HG03354 (cell line): ENCODE measurements around the gene USHBP1.
"Not testable (repeated sequence)": the region's sequence is repeated elsewhere in the genome, so short reads cannot be mapped to it uniquely, and the experiment has no call there.

Source experiments
- ATAC-seq: cut with Tn5 transposase; IDR thresholded peaks from one replicate; pipeline ENCODE4 v1.9.1; 2021; ENCODE audit warnings: mild to moderate bottlenecking; ENCODE audit not compliant: unreplicated experiment, poor library complexity, severe bottlenecking

The USHBP1 gene

DNA sequence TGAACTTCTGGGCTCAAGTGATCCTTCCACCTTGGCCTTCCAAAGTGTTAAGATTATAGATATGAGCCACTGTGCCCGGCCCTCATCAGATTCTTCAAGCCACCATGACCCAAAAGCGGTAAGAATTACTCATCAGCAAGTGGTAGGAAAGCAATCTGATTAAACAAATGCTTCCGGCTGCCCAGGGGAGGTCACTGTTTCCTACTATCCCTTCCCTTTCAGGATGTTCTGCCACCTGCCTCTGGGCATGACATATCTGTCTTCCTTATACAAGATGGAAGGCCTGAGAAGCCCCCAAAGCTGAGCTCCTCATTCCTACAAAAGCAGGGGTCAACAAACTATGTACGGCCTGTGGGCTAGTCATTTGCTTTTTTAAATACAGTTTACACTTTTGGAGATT, 31.7 kb upstream of the USHBP1 start:
- no peak for ATAC-seq

DNA sequence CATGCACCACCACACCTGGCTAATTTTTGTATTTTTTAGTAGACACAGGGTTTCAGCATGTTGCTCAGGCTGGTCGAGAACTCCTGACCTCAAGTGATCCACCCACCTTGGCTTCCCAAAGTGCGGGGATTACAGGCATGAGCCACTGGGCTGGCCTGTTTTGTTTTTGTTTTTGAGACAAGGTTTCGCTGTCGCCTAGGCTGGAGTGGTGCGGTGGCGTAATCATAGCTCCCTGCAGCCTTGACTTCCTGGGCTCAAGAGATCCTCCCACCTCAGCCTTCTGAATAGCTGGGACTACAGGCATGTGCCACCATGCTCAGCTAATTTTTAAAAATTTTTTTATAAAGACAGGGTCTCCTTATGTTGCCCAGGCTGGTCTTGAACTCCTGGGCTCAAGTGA, 31.0 kb upstream of the USHBP1 start:
- not testable (repeated sequence) for ATAC-seq

DNA sequence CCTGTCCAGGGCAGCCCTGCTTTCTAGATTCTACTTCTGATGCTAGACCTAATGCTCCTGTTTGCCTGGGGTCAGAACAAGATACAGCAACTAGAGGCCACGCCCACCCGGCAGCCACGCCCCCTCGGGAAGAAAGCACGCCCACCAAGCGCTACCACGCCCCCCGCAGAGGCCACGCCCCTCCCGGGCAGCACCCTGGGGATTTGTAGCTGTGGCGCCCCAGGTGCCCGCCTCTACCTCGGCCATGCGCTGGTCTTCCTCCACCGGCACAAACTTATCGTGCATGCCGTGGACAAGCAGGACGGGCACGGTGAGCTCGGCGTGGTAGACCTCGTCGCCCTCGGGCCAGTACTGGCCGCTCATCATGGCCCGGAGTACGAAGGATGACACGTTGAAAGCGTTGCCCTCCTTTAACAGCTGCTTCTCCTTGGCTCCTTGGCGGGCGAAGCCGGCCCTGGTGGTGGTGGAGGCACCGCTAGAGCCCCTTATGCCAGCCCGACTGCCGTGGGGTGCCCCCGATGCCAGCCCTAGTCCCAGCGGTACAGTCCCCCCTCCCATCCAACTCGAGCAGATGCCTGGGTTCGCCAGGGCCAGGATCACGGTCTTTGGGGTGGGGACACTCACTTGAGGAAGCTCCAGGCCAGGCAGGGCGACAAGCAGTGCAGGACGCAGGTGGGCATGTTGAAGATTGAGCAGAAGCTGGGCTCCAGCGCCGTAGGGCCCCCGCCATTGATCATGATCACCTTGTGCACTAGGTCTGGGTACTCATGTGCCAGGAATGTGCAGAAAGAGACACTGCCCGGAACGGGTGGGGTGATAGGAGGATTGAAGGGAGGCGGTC, 29.7 kb upstream of the USHBP1 start:
- no peak for ATAC-seq

DNA sequence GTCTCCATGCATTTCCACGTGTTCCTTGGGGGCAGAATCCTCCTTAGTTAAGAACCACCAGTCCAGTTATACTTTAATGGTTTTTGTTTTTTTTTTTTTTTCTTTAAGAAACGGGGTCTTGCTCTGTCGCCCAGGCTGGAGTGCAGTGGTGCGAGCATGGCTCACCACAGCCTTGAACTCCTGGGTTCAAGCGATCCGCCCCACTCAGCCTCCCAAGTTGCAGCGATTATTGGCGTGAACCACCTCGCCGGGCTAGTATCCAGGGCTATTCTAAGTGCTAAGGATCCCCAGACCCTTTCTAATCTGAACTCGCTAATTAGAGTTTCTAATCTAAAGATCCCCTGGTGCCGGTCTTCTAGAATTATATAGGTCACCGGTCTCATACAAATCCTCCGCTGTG, 29.1 kb upstream of the USHBP1 start:
- ATAC-seq = no peak

DNA sequence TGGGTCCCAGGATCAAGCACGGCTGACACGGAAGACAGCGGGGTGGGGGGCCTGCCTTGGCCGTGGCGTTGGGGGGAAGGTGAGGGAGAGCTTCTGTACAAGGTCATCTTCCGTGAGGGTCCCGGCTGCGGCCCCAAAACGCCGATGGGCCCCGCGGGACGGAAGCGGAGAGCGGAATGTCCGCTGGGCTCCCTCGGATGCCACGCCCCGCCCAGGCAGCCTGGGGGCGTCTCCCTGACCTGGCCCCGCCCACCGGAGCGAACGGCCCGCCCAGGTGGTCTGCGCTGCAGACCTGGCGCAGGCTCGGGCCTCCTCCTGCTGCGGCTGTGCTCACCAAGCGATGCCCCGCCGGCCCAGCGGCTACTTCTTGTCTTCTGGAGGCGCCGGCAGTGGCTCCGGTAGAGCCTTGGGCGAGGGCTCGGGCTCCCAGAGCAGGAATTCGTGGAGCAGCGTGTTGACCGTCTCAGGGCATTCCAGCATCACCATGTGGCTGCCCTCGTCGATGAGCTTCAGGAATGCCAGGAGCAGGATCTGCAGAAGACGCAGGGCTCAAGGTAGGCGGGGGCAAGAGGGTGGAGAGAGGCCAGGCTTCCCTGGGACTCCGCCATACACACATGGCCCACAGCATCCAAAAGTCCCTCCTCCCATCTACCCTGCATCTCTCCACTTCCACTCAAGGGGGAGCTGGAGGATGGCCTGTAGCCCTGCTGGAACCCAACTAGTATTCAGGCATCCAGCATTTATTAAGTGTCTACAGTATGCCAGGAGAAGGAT, 27.9 kb upstream of the USHBP1 start:
- peak; percentile 85 for ATAC-seq

DNA sequence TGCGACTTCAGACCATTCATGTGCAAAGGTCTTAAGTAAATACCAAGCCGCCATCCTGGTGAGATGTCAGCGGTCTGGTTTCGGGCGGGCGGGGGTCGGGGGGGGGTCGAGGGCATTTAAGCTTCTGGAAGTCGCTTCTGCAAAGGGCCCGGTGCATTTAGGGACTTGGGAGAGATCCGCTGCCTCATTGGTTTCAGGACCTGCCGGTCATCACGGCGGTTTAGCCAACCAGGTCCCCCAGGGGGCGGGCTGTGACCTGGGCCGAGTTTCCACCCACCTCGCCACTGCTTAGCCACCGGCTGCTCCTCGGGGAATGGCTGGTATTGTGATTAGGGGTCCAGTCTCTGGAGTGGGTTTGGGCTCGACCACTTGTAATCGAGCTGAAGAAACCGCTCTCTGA, 24.9 kb upstream of the USHBP1 start:
- no peak for ATAC-seq

DNA sequence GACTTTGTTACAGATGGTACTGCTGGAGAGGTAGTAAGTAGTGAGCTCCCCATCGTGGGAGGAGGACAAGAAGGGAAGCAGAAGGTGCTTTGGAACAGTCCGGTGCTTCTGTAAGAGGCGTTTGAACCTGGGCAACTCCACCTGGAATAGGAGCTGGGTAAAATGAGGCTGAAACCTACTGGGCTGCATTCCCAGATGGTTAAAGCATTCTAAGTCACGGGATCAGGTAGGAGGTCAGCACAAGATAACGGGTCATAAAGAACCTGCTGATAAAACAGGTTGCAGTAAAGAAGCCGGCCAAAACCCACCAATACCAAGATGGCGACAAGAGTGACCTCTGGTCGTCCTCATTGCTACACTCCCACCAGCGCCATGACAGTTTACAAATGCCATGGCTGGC, 22.2 kb upstream of the USHBP1 start:
- ATAC-seq = no peak

DNA sequence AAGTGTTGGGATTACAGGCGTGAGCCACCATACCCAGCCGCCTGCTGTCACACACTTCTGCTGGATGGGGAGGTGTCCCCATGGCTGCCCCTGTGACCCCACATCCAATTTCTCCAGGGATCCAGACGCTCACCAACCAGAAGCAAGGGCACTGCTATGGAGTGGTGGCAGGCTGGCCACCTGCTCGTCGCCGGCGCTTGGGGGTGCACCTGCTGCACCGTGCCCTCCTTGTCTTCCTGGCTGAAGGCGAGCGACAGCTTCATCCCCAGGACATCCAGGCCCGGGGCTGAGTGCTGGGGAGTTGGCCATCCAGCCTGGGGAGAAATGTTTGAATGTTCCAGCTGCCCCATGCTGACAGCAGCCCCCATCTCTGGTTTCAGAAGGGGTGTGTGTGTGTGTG, 21.7 kb upstream of the USHBP1 start:
- ATAC-seq = no peak

DNA sequence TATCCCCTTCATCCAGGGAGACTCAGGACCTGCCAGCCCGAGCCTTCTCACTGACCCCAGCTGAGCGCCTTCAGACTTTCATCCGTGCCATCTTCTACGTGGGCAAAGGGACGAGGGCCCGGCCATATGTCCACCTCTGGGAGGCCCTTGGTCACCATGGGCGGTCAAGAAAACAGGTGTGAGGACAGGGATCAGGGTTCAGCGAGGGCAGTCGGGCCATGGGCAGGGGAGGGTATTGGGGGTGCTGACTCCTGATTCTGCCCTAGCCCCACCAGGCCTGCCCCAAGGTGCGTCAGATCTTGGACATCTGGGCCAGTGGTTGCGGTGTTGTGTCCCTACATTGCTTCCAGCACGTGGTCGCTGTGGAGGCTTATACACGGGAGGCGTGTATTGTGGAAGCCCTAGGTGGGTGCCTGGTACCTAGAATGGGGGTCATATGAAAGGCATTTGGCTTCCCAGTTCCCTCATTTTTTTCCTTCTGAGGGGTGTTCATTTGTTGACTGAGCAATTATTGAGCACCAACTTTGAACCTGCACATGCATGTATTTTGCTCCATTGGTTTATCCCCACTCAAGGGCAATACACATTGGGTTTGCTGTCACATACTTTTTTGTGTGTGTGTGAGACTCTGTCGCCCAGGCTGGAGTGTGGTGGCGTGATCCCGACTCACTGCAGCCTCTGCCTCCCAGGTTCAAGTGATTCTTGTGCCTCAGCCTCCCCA, 21.0 kb upstream of the USHBP1 start:
- ATAC-seq = no peak

DNA sequence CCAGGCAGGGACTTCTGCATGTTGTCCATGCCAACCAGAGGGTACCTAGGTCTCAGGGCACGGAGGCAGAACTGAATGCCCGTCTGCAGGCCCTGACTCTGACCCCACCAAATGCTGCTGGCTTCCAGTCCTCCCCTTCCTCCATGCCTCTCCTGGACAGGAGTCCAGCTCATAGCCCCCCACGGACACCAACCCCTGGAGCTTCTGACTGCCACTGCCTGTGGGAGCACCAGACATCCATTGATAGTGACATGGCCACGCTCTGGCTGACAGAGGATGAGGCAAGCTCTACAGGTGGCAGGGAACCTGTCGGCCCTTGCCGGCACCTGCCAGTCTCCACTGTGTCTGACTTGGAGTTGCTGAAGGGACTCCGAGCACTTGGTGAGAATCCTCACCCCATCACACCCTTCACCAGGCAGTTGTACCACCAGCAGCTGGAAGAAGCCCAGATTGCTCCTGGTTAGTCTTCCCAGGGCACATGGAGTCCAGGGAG, 19.0 kb upstream of the USHBP1 start:
- no peak for ATAC-seq

DNA sequence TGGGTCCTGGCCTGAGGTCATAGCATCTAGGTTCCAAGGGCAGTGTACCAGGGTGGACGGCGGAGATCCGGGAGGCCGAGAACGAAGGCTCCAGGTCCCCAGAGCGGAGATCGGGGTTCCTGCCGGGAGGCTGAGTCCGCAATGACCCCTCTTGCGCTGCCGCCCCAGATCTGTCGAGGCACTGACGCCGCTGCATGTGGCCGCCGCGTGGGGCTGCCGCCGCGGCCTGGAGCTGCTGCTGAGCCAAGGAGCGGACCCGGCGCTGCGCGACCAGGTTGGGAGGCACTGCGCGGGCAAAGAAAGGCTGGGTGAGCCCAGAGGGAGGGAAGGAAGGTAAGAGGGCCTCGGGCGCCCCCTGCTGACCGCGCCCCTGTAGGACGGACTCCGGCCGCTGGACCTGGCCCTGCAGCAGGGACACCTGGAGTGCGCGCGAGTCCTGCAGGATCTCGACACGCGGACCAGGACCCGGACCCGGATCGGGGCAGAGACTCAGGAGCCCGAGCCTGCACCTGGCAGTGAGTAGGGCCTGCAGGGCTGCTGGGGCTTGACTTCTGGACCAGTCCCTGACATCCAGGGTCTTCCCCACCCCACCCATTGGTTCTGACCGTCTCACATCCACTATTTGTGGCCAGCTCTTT, 18.1 kb upstream of the USHBP1 start:
- peak; percentile 73 for ATAC-seq

DNA sequence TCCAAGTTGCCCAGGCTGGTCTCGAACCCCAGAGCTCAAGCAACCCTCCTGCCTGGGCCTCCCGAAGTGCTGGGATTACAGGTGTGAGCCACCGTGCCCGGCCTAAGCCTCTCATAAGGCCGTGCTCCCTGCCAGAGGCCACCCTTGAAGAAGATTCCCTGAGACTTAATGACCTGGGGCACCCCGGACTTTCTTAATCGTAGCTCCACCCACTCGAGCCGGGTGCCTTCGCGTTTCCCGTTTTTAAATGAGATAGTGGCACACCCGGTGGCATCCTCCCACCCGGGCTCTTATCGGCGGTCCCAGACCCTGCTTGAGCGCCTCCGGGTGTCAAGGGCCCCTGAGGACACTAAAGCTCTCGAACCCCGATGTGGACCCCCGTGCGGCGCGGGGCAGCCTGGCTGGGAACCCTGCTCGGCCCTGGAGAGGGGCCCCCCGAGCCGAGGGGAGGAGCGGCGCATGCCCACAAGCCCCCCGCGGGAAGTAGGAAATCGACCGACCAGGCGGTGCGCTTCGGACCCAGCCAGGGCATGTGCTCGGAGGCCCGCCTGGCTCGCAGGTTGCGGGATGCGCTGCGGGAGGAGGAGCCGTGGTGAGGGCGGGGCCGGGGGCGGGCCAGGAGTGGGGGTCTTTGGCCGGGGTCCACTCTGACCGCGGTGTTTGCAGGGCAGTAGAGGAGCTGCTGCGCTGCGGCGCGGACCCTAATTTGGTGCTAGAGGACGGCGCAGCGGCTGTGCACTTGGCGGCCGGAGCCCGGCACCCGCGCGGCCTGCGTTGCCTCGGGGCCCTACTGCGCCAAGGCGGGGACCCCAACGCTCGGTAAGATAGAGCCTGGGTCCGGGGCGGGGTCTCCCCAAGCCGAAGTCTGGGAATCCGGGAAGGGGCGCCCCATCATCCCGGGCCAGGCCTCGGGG, 17.1 kb upstream of the USHBP1 start, which contains the start of gene ANKLE1:
ANKLE1 (plus strand) TSS at position 511 of the 914 bp plus-strand sequence; CDS start at position 531, 20 bp downstream.
- peak; percentile 44 for ATAC-seq

DNA sequence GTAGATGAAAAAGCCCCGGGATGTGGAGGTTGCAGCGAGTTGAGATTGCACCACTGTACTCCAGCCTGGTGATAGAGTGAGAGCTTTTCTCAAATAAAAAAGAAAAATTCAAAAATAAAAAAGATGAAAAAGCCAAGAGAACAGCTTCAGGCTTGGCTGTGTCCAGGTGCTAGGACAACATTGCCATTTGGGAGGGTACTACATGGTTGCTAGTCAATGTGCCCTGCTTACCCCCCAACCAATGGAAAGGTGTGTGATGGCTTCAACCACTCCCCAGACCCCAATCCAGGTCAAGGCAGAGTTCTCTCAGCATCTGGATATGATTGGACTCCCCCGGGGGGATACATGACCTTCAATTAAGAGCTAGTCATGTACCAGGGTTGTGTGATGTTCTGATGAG, 14.9 kb upstream of the USHBP1 start:
- no peak for ATAC-seq

DNA sequence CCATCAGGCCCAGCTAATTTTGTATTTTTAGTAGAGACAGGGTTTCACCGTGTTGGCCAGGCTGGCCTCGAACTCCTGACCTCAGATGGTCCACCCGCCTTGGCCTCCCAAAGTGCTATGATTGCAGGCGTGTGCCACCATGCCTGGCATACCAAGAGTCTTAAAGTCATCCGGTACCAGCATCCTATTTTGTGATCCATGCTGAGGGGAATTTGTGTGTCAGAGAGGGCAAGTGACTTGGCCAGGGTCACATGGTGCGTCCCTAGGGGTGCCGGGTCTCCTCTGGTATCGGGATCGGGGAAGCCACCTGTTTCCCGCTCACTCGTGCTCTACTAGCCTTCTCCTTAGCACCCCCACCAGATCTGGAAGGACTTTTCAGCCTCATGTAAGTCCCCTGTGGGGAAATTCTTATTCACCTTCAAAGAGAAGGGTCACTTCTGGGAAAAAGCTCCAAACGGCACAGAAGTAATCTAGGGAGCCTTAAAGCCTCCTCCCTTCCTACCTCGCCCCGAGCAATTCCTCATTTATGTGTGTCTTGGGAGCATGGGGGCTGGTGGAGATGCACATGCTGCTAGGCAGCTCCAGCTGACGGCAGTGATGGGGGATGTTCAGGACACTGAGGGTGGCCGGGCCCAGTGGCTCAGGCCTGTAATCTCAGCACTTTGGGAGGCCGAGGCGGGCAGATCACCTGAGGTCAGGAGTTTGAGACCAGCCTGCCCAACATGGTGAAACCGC, 11.1 kb upstream of the USHBP1 start:
- no peak for ATAC-seq

DNA sequence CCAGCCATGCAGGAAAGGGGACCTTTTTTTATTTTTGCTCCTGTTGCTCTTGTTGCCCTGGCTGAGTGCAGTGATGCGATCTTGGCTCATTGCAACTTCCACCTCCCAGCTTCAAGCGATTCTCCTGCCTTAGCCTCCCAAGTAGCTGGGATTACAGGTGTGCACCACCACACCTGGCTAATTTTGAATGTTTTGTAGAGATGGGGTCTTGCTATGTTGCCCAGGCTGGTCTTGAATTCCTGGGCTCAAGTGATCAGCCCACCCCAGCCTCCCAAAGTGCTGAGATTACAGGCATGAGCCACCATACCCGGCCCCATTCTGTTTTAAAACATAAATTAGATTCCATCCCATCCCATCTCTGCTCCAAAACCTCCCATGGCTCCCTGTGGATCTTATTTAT, 10.3 kb upstream of the USHBP1 start:
- not testable (repeated sequence) for ATAC-seq

DNA sequence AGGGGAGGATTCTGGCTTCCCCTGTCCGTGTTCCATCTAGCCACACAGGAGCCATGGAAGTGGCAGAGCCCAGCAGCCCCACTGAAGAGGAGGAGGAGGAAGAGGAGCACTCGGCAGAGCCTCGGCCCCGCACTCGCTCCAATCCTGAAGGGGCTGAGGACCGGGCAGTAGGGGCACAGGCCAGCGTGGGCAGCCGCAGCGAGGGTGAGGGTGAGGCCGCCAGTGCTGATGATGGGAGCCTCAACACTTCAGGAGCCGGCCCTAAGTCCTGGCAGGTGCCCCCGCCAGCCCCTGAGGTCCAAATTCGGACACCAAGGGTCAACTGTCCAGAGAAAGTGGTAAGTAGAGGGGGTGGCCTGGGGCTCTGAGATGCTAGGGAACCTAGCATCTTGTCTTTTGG, 4.2 kb upstream of the USHBP1 start:
- no peak for ATAC-seq

DNA sequence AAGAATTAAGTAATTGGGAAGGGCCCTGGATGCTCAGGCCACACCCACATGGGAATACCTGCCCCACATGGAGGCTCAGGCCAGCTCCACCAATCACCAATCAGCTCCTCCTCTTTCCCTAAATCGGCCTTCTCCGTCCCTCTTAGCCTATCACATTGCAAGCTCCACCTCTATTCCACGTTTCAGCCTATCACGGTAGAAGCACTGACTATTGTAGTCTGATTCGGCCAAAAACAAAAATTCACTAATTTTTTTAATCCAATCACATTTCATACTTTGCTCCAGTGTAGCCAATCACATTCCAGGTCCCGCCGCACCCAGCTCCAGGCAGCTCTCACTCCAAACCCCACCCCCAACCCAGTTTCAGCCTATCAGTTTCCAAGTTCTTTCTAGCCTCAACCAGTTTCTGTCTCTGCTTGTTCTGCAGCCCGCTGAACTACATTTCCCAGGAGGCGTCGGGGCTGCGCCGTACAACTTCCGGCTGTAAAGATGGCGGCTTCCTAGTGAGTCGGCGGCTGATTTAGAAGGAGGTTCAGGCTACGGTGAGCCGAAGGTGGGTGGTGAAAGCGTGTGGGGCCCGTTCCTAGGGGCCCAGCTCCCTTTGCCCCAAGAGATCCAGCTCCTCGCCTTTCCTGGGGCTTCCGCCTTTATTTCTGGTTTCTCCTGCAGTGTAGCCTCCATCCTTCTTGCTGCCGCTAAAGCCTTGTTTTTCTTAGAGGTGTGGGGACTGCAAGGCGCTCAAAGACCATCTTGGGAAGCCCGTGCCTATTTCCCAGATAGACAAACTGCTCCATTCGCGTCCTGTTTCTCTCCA, 2.6 kb upstream of the USHBP1 start, which contains the start of gene BABAM1:
BABAM1 (plus strand) TSS at position 469 of the 814 bp plus-strand sequence. CDS start 1,364 bp downstream, outside the sequence.
- ATAC-seq = peak; percentile 88
